Left colon (tissue), 2 donors: ENCODE results near the gene CEL. TPM values are rescaled to one million over a fixed set of nuclear protein-coding genes. Genes with fewer than 3 reads are reported as not detected.
"Not testable (repeated sequence)": the region's sequence is repeated elsewhere in the genome, so short reads cannot be mapped to it uniquely, and the experiment has no call there.

Experiments used
- ATAC-seq: fragments of 200-7000 bp; cut with Tn5 transposase; one replicate; pipeline ENCODE4 v1.9.1; 2020; ENCODE audit warnings: mild to moderate bottlenecking, moderate library complexity
- DNase-seq, 2 donors: peaks; one replicate each; pipeline ENCODE4 v3.0.0-alpha.2; 2020
- intact Hi-C, 2 donors: fragments of 100-400 bp; cut with DNase I in 1 of 2; cut with micrococcal nuclease in 1 of 2; formaldehyde crosslinking; loops; one replicate each; pipeline versions ENCODE4 v1.11.2 to v1.14.0; 2022; cut with DNase I, micrococcal nuclease
- total RNA-seq, 2 donors: library from RNA; stranded (reverse); fragmentation: NEBNext Ultra II Directional; extraction: Animal tissue kit (Norgen Biotek cat#: 25700); gene quantifications; one replicate each; pipeline ENCODE4 v1.2.1, GENCODE V29; 2021
- donor health status: DM: no; HTN: no; CAD: no.
- donor health status: DM: yes; HTN: yes; CAD: no.

Gene CEL
- total RNA-seq, 2 donors from 2014 or later: 0.64 to 2.4 TPM

DNA sequence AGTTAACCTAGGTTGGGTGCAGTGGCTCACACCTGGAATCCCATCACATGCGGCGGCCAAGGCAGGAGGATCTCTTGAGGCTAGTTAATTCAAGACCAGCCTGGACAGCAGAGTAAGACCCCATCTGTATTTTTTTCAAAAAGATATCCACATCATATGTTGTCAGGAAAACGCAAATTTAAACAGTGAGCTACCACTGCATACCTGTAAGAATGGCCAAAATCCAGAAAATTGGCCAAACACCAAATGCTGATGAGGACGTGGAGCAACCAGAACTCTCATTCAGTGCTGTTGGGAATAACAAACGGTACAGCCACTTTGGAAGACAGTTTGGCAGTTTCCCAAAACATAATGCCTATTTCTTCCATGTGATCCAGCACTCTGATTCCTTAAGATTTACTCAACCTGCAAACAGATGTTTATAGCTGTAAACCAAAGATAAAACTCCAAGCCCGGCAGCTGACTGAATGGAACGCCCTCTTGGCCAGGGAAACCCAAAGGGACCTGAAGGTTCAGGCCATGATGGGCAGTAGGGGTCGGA, 12.4 kb downstream of the CEL start:
- intact Hi-C loops: no loop called here
- DNase-seq (peak in 1 of 2 donors; percentile 7), ATAC-seq (peak; percentile 67)

DNA sequence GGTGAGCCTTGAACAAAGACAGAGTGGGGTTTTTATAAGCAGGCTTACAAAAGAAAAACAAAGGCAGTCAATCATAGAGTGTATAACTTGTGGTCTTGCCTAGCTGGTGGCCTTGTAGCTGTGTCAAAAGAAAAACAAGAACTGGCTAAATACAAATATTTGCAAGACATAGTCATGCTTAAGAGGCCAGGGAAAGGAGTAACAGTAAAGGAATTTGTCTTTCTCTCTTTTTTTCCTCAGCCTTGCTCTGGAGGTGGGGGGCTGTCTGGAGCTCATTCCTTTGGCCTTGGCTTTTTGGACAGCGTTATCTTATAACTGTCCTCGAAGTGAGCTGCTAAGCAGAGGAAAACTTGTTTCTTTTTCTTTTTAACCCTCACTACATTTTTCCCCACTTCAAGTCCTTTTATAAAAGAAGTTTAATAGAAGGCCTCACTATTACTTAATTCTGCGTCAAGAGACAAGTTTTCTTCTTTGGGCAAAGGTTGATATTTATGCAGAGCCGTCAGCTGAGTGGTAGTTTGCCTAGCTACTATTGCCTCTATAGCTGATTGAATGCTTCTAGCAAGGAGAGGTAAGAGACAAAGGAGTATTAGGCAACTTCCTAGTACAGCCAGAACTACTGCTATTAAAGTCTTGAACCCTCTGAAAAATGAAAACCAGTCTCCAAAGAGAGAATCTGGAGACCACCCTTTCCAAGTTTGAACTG, 14.3 kb downstream of the CEL start:
- DNase-seq: peak in 1 of 2 donors; percentile 5
- intact Hi-C loops: no loop called here
- ATAC-seq: no peak

DNA sequence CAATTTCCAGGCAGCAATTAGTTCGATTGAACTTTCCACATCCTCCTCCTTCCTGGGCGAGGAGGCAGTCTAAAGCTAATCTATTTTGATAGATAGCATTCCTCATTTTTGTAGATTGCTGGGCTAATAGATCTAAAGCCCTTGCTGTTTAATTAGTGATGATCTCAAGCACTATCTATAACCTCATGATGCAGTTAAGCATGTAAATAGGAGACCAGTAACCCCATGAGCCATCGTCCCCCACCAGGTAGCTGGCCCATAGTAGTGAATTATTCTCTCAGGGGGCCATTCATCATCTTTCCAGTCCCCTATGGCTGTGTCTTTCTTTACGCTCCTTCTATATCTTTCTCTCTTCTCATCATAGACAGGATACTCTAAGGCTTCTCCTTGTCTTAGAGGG, 14.9 kb downstream of the CEL start:
- intact Hi-C loops: no loop called here
- DNase-seq: no peak
- ATAC-seq: no peak

GRCh38 chr9:133078486-133078885, 16.7 kb downstream of the CEL start:
- intact Hi-C loops: no loop called here
- DNase-seq (peak in 1 of 2 donors; percentile 18), ATAC-seq (no peak)

- DNase-seq (no peak), ATAC-seq (no peak)
- intact Hi-C loops: no loop called here
Observed at GRCh38 chr9:133080161-133080560, 18.4 kb downstream of the CEL start.

DNA sequence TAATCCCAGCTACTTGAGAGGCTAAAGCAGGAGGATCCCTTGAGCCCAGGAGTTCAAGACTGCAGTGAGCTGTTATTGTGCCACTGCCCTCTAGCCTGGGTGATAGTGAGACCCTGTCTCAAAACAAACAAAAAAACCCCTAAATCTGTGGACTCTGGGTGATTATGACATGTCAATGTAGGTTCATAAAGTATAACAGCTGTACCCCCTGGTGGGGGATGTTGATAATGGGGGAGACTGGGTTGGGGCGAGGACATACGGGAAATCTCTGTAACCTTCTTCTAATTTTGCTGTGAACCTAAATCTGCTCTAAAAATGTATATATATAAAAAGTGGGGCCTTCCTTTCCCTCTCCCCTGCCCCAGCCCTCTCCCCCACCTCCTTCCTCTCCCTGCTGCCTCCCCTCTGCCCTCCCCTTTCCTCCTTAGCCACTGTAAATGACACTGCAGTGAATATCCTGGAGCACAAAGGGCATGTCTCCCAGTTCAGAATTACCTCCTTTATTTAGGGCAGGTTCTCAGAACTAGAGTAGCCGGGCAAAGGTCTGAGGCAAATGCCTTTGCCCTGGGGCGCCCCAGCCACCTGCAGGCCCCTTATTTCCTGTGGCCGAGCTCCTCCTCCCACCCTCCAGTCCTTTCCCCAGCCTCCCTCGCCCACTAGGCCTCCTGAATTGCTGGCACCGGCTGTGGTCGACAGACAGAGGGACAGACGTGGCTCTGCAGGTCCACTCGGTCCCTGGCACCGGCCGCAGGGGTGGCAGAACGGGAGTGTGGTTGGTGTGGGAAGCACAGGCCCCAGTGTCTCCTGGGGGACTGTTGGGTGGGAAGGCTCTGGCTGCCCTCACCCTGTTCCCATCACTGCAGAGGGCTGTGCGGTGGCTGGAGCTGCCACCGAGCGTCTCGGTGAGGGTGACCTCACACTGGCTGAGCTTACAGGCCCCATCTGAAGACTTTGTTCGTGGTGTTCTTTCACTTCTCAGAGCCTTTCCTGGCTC, 19.3 kb downstream of the CEL start:
- peak; percentile 17 to 31 for DNase-seq
- intact Hi-C loops: not testable (repeated sequence)
- peak; percentile 93 for ATAC-seq

GRCh38 chr9:133081957-133082644, 20.3 kb downstream of the CEL start:
- DNase-seq: not testable (repeated sequence)

DNA sequence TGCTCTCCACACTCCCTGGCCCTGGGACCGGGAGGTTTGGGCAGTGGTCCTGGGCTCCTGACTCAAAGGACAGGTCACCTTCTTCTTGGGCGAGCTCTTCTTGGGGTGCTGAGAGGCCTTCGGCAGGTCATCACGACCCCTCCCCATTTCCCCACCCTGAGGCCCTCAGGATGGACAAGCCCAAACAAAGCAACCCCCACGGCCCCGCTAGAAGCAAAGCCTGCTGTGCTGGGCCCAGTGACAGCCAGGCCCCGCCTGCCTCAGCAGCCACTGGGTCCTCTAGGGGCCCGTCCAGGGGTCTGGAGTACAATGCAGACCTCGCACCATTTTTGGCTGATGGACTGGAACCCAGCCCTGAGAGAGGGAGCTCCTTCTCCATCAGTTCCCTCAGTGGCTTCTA, 21.9 kb downstream of the CEL start:
- DNase-seq, ATAC-seq, intact Hi-C loops: not testable (repeated sequence)

More at GRCh38 chr9:133081957-133082644, 20.3 kb downstream of the CEL start:
- intact Hi-C loops: not testable (repeated sequence)
- peak; percentile 75 for ATAC-seq

GRCh38 chr9:133086212-133086860, 24.6 kb downstream of the CEL start:
- ATAC-seq, intact Hi-C loops, DNase-seq: not testable (repeated sequence)

DNA sequence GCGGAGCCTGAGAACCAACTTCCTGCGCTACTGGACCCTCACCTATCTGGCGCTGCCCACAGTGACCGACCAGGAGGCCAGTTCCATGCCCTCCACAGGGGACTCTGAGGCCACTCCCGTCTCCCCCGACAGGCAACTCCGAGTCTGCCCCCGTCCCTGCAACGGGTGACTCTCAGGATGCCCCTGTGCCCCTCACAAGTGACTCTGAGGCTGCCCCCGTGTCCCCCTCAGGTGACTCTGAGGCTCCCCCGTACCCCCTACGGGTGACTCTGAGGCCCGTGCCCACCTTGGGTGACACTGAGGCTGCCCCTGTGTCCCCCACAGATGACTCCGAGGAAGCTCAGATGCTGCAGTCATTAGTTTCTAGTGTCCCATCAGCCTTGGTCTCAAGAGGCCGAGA, 25.1 kb downstream of the CEL start:
- DNase-seq: no peak
- no peak for ATAC-seq
- intact Hi-C loops: no loop called here

DNA sequence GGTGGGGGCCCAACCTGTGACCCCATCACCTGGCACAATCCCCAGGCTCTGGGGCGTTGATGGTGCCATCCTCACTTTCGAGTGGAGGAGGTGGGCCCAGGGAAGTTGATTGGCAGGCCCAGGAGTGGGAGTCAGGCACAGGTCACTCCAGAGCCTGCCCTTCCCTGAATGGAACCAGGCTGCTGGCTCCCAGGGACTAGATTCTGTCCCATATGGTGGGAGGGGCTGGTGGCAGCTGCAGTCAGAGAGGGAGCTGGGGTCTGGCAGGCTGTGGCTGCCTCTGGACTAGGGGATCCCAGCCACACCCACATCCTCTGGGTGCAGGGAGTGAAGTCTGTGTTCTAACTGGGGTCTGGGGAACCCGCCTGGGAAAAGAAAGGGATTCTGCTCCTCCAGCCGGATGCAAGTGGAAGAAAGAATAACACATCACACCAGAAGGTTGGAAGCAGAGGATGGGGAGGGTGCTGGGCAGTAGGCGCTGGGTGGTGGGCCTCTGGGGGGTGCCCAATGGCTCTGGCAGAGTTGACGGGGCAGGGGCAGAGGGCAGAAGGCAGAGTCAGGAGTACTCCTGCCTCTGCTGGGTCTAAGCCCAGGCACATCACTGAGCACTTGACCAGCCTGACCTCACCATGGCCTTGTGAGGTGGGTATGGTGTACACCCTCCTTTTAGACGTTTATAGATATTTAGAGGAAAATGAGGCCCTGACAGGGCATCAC, 25.8 kb downstream of the CEL start:
- ATAC-seq: no peak
- intact Hi-C loops: no loop called here

DNA sequence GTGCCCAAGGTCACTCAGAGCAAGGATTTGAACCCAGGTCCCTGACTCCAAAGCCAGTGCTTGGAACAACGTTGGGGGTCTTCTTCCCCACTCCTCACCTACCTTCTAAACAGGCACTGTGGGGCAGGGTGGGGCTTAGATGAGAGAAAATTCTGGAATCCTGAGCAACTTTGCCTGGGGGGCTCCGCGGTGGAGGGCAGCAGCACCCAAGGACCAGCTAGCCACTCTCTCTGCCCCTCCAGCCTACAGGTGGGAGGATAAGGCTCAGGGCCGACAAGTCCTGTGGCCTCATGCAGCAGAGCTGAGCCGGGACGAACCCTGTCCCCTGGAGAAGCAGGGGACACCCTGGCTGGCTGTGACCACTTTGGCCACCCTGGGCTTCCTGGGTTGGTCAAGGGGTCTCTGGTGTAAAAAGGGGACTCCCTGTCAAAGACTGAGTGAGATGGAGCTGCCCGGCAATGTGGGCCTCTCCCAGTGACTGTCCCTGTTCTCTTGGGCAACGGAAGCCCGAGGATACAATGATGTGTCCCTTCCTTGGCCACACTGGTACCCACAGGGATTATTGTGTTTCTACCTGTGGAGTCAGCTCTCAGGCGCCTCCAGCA, 26.5 kb downstream of the CEL start:
- no peak for DNase-seq
- intact Hi-C loops: no loop called here
- no peak for ATAC-seq

More for the DNA sequence above, 25.8 kb downstream of the CEL start:
- no peak for DNase-seq

DNA sequence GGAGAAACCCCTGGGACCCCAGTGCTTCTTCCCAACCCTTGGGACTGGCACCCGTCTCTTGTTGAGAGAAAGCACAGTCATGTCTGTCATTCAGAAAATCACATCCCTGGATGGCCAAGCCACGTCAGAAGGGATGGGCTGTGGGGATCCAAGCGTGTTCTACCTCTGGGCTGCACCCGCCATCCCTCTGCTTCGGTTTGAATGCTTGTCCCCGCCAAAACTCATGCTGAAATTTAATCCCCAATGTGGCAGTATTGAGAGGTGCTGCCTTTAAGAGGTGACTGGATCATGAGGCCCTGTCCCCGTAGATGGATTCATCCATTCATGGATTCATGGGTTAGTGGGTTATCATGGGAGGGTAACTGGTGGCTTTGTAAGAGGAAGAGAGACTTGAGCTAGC, 27.0 kb downstream of the CEL start:
- intact Hi-C loops: no loop called here
- DNase-seq: no peak
- ATAC-seq: no peak

- ATAC-seq: peak; percentile 39
- intact Hi-C loops: no loop called here
Observed at GRCh38 chr9:133089271-133089671, 27.5 kb downstream of the CEL start.

GRCh38 chr9:133090187-133090586, 28.4 kb downstream of the CEL start:
- no peak for ATAC-seq
- intact Hi-C loops: no loop called here

More at GRCh38 chr9:133089271-133089671, 27.5 kb downstream of the CEL start:
- no peak for DNase-seq

GRCh38 chr9:133090752-133091385, 29.1 kb downstream of the CEL start:
- ATAC-seq: no peak
- intact Hi-C loops: no loop called here

More at GRCh38 chr9:133090187-133090586, 28.4 kb downstream of the CEL start:
- DNase-seq: no peak

GRCh38 chr9:133094351-133094750, 32.6 kb downstream of the CEL start:
- DNase-seq, intact Hi-C loops, ATAC-seq: not testable (repeated sequence)

More at GRCh38 chr9:133090752-133091385, 29.1 kb downstream of the CEL start:
- no peak for DNase-seq
